Measurements from ENCODE around the gene MAST3. TPM values are rescaled to one million over a fixed set of nuclear protein-coding genes. Genes with fewer than 3 reads are reported as not detected.

MAST3 gene
- total and polyA plus RNA-seq, 7 donors = 2.6 to 16.3 (median 4.2) TPM

- WGBS, 2 donors = 97 to 98% methylated on average over 28 of the region's 28 CpGs
- no peak overlapping the region for H3K27ac ChIP-seq
- H3K9me3 ChIP-seq = no peaks in the 10 kb centered on the region
- TF ChIP-seq EP300 (IDR thresholded peaks at IDR 0.05) (no peak), POLR2AphosphoS5 (IDR thresholded peaks at IDR 0.05) (no peak), POLR2A (IDR thresholded peaks at IDR 0.05) (no peak), CTCF (IDR thresholded peaks at IDR 0.05) (no peak)
- no peak for DNase-seq
- H3K36me3 ChIP-seq = peaks cover 8 to 41% (median 13%) of the 10 kb centered on the region in 4 donors
- intact Hi-C loops (cut with DNase I) = no loop called here
- no peaks in the 10 kb centered on the region for H3K4me1 ChIP-seq
- no peak overlapping the region for H3K4me3 ChIP-seq
- no peaks in the 10 kb centered on the region for H3K27me3 ChIP-seq
Observed at GRCh38 chr19:18144906-18145305, 47.3 kb downstream of the MAST3 start.

GRCh38 chr19:18145391-18145999 is 47.9 kb downstream of the MAST3 start:
- peaks cover 8 to 41% (median 13%) of the 10 kb centered on the region in 4 donors for H3K36me3 ChIP-seq
- no peak for DNase-seq
- intact Hi-C loops (cut with DNase I) = no loop called here
- H3K27me3 ChIP-seq = no peaks in the 10 kb centered on the region
- TF ChIP-seq CTCF (IDR thresholded peaks at IDR 0.05) (no peak), POLR2AphosphoS5 (IDR thresholded peaks at IDR 0.05) (no peak), POLR2A (IDR thresholded peaks at IDR 0.05) (no peak), EP300 (IDR thresholded peaks at IDR 0.05) (no peak)
- no peaks in the 10 kb centered on the region for H3K9me3 ChIP-seq
- H3K27ac ChIP-seq = no peak overlapping the region
- H3K4me1 ChIP-seq = no peaks in the 10 kb centered on the region
- WGBS, 2 donors = 94 to 96% methylated on average over 19 of the region's 19 CpGs
- H3K4me3 ChIP-seq = no peak overlapping the region

DNA sequence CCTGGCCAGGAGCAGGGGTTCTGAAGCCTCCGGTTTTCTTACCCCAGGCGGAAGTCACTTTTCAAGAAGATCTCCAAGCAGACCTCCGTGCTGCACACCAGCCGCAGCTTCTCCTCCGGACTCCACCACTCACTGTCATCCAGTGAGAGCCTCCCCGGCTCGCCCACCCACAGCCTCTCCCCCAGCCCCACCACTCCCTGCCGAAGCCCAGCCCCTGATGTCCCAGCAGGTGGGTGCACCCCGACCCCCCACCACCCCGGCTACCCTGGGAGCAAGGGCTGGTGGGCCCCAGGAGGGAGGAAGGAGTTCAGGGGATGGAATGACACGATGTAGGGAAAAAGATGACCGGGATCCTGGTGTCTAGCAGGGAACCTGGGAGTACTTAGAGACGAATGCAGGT is 49.8 kb downstream of the MAST3 start:
- no peaks in the 10 kb centered on the region for H3K9me3 ChIP-seq
- no peak overlapping the region for H3K27ac ChIP-seq
- TF ChIP-seq POLR2A (IDR thresholded peaks at IDR 0.05) = no peak
- no peak for TF ChIP-seq EP300 (IDR thresholded peaks at IDR 0.05)
- TF ChIP-seq CTCF (IDR thresholded peaks at IDR 0.05) = no peak
- TF ChIP-seq POLR2AphosphoS5 (IDR thresholded peaks at IDR 0.05) = no peak
- intact Hi-C loops (cut with DNase I) = no loop called here
- peaks cover 0 to 10% (median 8%) of the 10 kb centered on the region in 4 donors for H3K4me1 ChIP-seq
- H3K36me3 ChIP-seq = peaks cover 8 to 35% (median 13%) of the 10 kb centered on the region in 4 donors
- 92 to 96% methylated on average over 13 of the region's 13 CpGs for WGBS, 2 donors
- no peak for DNase-seq
- H3K4me3 ChIP-seq = no peak overlapping the region
- H3K27me3 ChIP-seq = no peaks in the 10 kb centered on the region

- Histone ChIP-seq H3K36me3 (peaks cover 3 to 20% (median 10%) of the 10 kb centered on the region in 4 donors), H3K9me3 (no peaks in the 10 kb centered on the region), H3K4me3 (no peak overlapping the region), H3K27me3 (no peaks in the 10 kb centered on the region), H3K4me1 (peaks cover 0 to 23% (median 20%) of the 10 kb centered on the region in 4 donors), H3K27ac (no peak overlapping the region)
- no peak for DNase-seq
- 85 to 90% methylated on average over 16 of the region's 16 CpGs for WGBS, 2 donors
- intact Hi-C loops (cut with DNase I) = no loop called here
- TF ChIP-seq CTCF (IDR thresholded peaks at IDR 0.05) (no peak), POLR2AphosphoS5 (IDR thresholded peaks at IDR 0.05) (no peak), EP300 (IDR thresholded peaks at IDR 0.05) (no peak), POLR2A (IDR thresholded peaks at IDR 0.05) (no peak)
Observed at GRCh38 chr19:18149596-18149975, 52.0 kb downstream of the MAST3 start.
